AML-193 (cell line): ENCODE measurements around the gene PPP2R3B.

Source experiments
- DNase-seq, 2 experiments: peaks; one replicate each; lab custom pipeline; 2025; lab: John Stamatoyannopoulos, UW

The PPP2R3B gene

DNA sequence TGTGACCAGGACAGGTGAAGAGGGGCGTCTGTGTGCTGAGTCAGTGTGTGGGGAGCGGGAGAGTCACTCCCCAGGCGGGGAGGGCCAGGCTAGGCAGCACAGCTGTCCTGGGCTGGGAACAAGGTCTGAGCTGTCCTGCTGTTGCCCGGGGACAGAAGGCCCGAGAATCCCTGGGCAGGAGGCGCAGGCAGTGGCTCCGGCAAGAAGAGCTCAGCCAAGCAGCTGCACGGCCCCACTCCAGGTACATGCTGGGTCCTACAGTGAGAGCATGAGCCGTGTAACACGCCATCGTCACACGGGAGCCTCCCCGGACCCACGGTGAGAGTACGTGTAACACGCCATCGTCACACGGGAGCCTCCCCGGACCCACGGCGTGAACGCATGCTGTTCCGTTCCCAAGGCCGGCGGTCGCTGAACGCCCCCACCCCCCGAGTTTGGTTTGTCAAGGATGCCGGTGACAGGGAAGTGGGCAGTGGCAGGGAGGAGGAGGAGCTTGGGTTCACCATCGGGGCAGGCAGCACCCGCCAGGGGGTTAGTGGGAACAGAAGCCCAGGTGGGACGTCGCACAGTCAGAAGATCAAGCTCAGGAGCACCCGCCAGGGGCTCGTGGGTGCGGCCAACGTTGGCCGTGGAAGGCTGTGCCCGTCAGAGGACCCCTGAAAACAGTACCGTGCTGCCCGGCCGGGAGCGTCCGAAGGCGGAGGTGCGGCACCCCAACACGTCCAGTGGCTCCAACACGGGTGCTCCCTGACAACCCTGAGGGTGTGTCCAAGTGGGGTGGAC lies 15.6 kb downstream of the PPP2R3B start:
- no peak for DNase-seq

- DNase-seq, result no peak
These were observed 16.3 kb downstream of the PPP2R3B start for GRCh38 chrX:370244-370962.

DNA sequence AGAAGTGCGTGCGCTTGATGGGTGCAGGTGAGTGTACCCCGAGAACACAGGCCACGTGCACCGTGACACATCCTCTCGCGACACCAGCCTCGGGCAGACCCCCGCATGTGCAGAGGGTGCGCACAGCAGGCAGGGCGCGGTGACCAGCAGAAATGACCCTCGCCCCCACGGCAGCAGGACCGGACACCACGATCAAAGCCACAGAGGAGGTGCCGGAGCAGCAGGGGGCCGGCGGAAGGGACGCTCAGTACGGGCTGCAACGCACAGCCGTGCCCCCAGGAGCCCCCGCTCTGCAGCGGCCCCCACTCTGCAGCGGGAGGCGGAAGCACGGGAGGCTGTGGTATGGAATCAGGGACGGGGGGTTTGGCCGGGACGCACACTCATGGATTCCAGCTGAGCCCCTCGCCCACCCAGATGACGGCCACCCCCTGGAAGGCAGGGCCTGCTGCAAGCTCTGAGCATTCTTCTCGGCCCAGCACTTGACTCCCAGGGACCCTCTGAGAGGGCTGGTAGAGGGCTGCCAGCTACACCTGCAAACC lies 17.1 kb downstream of the PPP2R3B start:
- DNase-seq, result no peak

- no peak for DNase-seq
These were observed 17.7 kb downstream of the PPP2R3B start for GRCh38 chrX:368811-369562.

DNA sequence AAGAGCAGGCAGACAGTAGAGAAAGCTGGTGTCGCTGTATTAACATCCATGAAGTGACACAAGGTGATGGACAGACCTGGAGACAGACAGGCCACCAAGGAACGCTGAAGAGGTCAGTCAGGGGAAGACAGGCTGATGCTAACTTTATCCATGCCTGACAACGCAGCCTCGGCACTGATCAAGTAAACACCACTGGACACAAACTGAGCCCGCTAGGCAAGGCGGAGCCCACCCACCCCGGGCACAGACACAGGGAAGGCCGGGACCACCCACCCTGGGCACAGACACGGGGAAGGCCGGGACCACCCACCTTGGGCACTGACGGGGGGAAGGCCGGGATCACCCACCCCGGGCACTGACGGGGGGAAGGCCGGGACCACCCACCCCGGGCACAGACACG lies 18.8 kb downstream of the PPP2R3B start:
- no peak for DNase-seq

DNA sequence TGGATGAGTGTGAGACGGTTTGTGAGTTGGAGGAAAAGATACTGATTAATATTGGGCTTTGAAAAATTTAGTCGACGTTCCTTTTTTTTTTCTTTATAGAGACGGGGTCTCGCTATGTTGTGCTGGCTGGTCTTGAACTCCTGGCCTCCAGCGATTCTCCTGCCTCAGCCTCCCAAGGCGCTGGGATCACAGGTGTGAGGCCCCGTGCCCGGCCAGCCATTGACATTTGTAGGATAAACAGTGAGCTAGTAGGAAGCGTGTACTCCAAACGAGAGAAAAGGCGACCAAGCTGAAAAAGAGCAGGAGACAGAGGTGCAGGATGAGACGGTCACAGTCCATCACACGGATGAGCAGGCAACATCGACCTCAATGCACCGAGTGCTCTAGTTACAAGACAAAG lies 19.4 kb downstream of the PPP2R3B start:
- no peak for DNase-seq

- no peak for DNase-seq
These were observed 22.9 kb downstream of the PPP2R3B start for GRCh38 chrX:363621-364375.

DNA sequence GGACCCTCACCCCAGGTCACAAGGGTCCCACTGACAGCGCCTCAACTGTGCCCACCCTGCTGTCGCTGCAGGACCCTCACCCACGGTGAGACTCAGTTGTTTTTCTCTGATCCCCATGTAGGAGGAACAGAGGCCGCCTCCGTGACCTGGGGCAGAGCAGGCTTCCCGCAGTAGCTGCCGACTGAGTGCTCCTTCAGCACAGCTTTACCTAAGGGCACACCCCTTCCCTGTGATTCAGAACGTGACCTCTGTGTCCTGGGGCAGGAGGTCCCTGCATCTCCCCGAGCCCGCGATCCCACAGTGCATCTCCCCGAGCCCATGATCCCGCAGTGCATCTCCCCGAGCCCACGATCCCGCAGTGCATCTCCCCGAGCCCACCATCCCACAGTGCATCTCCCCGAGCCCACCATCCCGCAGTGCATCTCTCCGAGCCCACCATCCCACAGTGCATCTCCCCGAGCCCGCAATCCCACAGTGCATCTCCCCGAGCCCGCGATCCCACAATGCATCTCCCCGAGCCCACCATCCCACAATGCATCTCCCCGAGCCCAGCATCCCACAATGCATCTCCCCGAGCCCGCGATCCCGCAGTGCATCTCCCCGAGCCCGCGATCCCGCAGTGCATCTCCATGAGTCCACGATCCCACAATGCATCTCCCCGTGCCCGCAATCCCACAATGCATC lies 23.6 kb downstream of the PPP2R3B start:
- DNase-seq, result no peak

GRCh38 chrX:362351-362750 lies 24.4 kb downstream of the PPP2R3B start:
- DNase-seq, result no peak

GRCh38 chrX:361231-362145 lies 25.2 kb downstream of the PPP2R3B start:
- DNase-seq, result no peak

- DNase-seq, result no peak
These were observed 26.1 kb downstream of the PPP2R3B start for GRCh38 chrX:360496-361150.

DNA sequence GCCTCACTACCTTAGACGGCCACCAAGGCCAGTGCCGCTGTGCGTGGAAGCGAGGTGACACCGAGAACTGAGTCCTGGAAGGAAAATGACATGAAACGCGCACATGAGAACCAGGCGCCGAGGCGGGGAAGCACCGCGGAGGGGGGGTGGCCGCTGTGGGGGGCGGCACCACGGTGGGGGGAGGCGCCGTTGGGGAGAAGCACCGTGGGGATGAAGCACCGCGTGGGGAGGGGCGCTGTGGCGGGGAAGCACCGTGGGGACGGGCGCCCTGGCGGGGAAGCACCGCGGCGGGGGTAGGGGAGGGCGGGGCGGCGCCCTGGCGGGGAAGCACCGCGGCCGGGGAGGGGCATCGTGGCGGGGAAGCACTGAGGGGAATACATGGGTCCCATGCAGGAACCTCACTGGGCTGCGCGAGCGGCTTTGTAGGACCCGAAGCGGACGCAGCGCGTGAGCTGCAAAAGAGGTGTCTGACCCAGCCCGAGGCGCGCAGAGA lies 28.0 kb downstream of the PPP2R3B start:
- no peak for DNase-seq

DNA sequence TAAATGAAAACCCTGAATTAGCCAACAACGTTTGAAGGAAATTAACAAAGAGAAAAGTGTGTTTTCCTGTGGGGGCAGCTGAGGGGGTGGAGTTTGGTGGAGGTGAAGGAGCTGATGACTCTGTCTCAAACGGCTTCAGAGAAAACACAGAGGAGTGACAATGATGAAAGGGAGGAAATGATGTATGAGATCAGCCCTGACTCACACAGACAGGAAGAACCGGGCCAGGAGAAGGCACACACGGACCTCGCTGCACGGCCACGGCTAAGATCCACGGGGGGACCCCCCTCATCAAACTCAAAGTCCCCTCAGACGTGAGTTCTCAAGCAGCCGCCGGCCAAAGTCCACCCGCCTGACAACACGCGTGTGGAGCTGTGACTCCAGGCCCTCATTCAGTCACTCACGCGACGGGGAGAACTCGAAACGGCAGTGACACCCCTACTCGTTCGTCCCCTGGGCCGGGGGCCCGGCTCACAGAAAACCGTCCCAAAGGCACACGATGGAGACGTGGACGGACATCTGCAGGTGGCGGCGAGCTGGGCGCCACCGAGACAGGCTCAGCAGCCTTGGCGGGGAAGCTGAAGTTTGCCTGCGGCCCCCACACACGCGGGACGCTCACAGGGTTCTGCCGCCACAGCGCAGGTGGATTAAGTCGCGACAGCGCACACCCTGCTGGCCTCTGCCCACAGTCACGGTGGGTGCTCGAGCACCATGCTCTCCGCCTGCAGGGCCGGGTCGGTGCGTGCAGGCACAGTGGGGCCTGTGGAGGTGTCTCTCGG lies 28.8 kb downstream of the PPP2R3B start:
- DNase-seq, result no peak

GRCh38 chrX:357035-357692 lies 29.5 kb downstream of the PPP2R3B start:
- no peak for DNase-seq

GRCh38 chrX:356385-357034 lies 30.2 kb downstream of the PPP2R3B start:
- DNase-seq, result no peak

DNA sequence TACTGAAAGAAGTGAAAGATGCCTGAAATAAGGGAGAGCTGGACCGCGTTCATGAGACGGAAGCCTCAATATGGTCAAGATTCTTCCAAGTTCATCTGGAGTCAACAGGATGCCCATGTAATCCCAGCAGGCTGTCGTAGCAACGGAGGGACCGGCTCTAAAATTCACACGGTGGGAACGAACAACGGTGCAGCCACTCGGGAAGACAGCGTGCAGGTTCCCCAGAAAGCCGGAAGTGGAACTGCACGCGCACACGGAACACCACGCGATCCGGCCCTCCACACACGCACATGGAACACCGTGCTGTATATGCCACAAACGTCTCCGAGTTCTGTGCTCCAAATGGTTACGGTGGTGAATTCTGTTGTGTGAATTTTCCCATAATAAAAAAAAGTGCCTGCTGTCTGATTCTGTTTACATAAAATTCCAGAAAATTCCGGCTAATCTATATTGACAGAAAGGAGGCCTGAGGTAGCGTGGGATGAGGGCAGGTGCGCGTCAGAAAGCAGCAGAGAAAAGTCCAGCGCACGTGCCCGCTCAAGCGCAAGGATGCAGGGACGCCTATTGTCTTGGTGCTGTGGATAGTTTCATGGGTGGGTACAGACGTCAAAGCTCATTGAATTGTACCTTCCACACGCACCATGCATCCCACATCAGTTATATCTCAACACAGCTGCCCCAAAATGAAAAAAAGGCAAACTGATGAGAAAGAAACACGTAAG lies 31.2 kb downstream of the PPP2R3B start:
- no peak for DNase-seq
